Endodermal cell (in vitro differentiated cells): ENCODE measurements around the gene RADIL. TPM values are rescaled to one million over a fixed set of nuclear protein-coding genes. Genes with fewer than 3 reads are reported as not detected.

Source experiments
- DNase-seq: peaks from one replicate; pipeline ENCODE4 v3.0.0-alpha.2; 2017
- H3K27ac ChIP-seq: 2 replicates; pipeline ENCODE4 v1.5.1; 2013; ENCODE audit warnings: mild to moderate bottlenecking, low read depth, low read length, moderate library complexity
- H3K27me3 ChIP-seq: 2 replicates; pipeline ENCODE4 v1.6.1; 2013; ENCODE audit warnings: mild to moderate bottlenecking, low read length, moderate library complexity; ENCODE audit not compliant: insufficient read depth, control insufficient read depth, poor library complexity, severe bottlenecking
- H3K36me3 ChIP-seq: 2 replicates; pipeline ENCODE4 v1.7.0; 2013; ENCODE audit warnings: mild to moderate bottlenecking, low read length, moderate library complexity; ENCODE audit not compliant: control insufficient read depth, insufficient read depth
- H3K4me1 ChIP-seq: one replicate; pipeline ENCODE4 v1.7.0; 2013; ENCODE audit warnings: low read length; ENCODE audit not compliant: control insufficient read depth, insufficient read depth
- H3K4me3 ChIP-seq: 2 replicates; pipeline ENCODE4 v1.5.1; 2013; ENCODE audit warnings: mild to moderate bottlenecking, low read length, moderate library complexity
- H3K9ac ChIP-seq: 2 replicates; pipeline ENCODE4 v1.6.1; 2013; ENCODE audit warnings: mild to moderate bottlenecking, low read length, moderate library complexity; ENCODE audit not compliant: poor library complexity, severe bottlenecking; ENCODE audit errors: extremely low read depth
- H3K9me3 ChIP-seq: 2 replicates; pipeline ENCODE4 v1.6.1; 2013; ENCODE audit warnings: mild to moderate bottlenecking, low read length, moderate library complexity; ENCODE audit not compliant: control insufficient read depth
- H3K27ac Mint-ChIP-seq: 2 replicates; pipeline ENCODE4 v1.8.0; 2020; ENCODE audit warnings: mixed read lengths
- H3K27me3 Mint-ChIP-seq: 2 replicates; pipeline ENCODE4 v1.8.0; 2021; ENCODE audit warnings: mild to moderate bottlenecking, mixed read lengths; ENCODE audit not compliant: insufficient read depth
- H3K36me3 Mint-ChIP-seq: 2 replicates; pipeline ENCODE4 v1.8.0; 2020; ENCODE audit warnings: low read depth, mixed read lengths
- H3K4me1 Mint-ChIP-seq: 2 replicates; pipeline ENCODE4 v1.8.0; 2020; ENCODE audit warnings: mixed read lengths
- H3K4me3 Mint-ChIP-seq: 2 replicates; pipeline ENCODE4 v1.8.0; 2020; ENCODE audit warnings: mild to moderate bottlenecking, moderate library complexity, mixed read lengths
- H3K9me3 Mint-ChIP-seq: 2 replicates; pipeline ENCODE4 v1.8.0; 2020; ENCODE audit warnings: mild to moderate bottlenecking, mixed read lengths
- WGBS, 2 experiments: methylation state at CpG; one replicate each; pipeline versions ENCODE4 v1.1.5 to v1.1.7; 2013; ENCODE audit warnings: missing lambda C conversion rate in 2 of 2, mixed read lengths in 1 of 2; ENCODE audit not compliant: insufficient coverage in 1 of 2, insufficient read length in 1 of 2; 5-methylcytosine and 5-hydroxymethylcytosine counted together
- long read RNA-seq, 4 experiments: library from polyadenylated mRNA in 2 of 4; library from RNA in 1 of 4; library from capped mRNA in 1 of 4; stranded (forward) in 3 of 4; unstranded in 1 of 4; transcript quantifications; one replicate each; pipeline ENCODE4 v2.0.0, GENCODE V29; 2020 to 2021; ENCODE audit warnings: inconsistent platforms in 1 of 4
- polyA plus RNA-seq, 2 experiments: library from polyadenylated mRNA; stranded (reverse); fragments of 50-300 nt; gene quantifications; one replicate each; pipeline ENCODE4 v1.2.3, GENCODE V29; 2013
- total RNA-seq, 2 donors: library from RNA; stranded (reverse); fragmentation: NEBNext Ultra II Directional in 1 of 2; extraction: Animal tissue kit (Norgen Biotek cat#: 25700) in 1 of 2; gene quantifications; 2 replicates in 1 of 2; 3 replicates in 1 of 2; pipeline ENCODE4 v1.2.1, GENCODE V29; 2021
- TF ChIP-seq, protein P1 (sequence below): fragments of 200-600 bp; sonication (generic); conservative IDR thresholded peaks from 2 replicates; pipeline ENCODE4 v1.5.0; 2021; ENCODE audit warnings: antibody characterized with exemption, mild to moderate bottlenecking

Gene RADIL
- total RNA-seq = 10 to 100 TPM; 34.9 to 47.6 TPM
- polyA plus RNA-seq (2013, experiment 1 of 2) = 15.4 TPM
- 17.9 TPM for polyA plus RNA-seq (2013, experiment 2 of 2)
- long read RNA-seq, experiment 1, partial matches to known transcripts = 9 of 20 reads
- long read RNA-seq, experiment 1, other reads (novel, unspliced or antisense) = 5 of 20 reads
- long read RNA-seq, experiment 2, transcript RADIL-201 (15 exons, 3,689 nt) = major isoform, 36 of 77 reads
- long read RNA-seq, experiment 2, partial matches to known transcripts = 16 of 77 reads
- long read RNA-seq, experiment 2, other reads (novel, unspliced or antisense) = 24 of 77 reads
- long read RNA-seq, experiment 3, transcript RADIL-201 (15 exons, 3,689 nt) = major isoform, 11 of 54 reads
- long read RNA-seq, experiment 3, partial matches to known transcripts = 32 of 54 reads
- long read RNA-seq, experiment 3, other reads (novel, unspliced or antisense) = 11 of 54 reads
- long read RNA-seq, experiment 4 = 0 reads

DNA sequence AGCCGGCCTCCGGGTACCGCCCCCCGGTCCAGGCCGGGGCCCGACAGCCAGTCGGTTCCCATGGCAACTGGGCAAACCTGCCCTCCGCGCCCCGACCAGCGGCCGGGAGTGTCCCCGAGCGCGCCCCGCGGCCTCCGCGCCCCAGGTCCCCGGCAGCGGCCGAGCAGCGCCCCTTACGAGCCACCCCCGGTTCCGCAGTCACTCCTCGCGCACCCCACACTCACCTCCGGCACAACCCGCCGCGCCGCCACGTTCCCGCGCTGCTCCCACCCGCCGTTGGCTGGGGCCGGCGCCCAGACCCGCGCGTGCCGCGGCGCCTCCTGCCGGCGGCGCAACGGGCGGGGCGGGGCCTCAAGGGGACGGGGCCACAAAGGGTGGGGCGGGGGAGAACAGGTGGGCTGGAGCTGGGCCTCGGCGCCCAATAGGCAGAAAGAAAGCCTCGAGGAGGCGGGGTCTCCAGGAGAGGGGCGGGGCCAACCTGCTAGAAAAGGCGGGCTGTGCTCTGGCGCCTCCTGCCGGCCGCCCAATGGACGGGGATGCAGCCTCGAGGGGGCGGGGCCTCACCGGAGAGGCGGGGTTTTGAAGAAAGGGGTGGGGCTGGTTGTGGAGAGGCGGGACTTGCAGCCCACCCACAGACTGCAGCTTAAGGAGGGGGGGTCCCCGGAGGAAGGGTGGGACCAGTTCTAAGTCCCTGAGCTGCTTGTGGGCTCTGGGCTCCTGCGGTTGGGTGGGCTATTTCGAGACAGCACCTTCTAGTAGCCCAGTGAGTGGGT is at the start of gene RADIL:
RADIL (minus strand) TSS at position 345 of the 773 bp plus-strand sequence. CDS start 5,577 bp downstream, outside the sequence.
- H3K9me3 Mint-ChIP-seq = no peaks in the 10 kb centered on the region
- H3K4me1 Mint-ChIP-seq = peaks cover 21% of the 10 kb centered on the region
- 1 to 2% methylated on average over 15 to 71 of the region's 72 CpGs for WGBS, 2 experiments
- peak within 1 kb of the TSS; percentile 79 for H3K27ac ChIP-seq
- H3K36me3 Mint-ChIP-seq = peaks cover 8% of the 10 kb centered on the region
- peak within 1 kb of the TSS; percentile 72 for H3K4me3 Mint-ChIP-seq
- no peaks in the 10 kb centered on the region for H3K36me3 ChIP-seq
- peak within 1 kb of the TSS; percentile 88 for H3K4me3 ChIP-seq
- H3K27me3 Mint-ChIP-seq = no peaks in the 10 kb centered on the region
- H3K9me3 ChIP-seq = peaks cover 16% of the 10 kb centered on the region
- TF ChIP-seq, protein P1, sequence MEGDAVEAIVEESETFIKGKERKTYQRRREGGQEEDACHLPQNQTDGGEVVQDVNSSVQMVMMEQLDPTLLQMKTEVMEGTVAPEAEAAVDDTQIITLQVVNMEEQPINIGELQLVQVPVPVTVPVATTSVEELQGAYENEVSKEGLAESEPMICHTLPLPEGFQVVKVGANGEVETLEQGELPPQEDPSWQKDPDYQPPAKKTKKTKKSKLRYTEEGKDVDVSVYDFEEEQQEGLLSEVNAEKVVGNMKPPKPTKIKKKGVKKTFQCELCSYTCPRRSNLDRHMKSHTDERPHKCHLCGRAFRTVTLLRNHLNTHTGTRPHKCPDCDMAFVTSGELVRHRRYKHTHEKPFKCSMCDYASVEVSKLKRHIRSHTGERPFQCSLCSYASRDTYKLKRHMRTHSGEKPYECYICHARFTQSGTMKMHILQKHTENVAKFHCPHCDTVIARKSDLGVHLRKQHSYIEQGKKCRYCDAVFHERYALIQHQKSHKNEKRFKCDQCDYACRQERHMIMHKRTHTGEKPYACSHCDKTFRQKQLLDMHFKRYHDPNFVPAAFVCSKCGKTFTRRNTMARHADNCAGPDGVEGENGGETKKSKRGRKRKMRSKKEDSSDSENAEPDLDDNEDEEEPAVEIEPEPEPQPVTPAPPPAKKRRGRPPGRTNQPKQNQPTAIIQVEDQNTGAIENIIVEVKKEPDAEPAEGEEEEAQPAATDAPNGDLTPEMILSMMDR = peak; percentile 99
- no peaks in the 10 kb centered on the region for H3K27me3 ChIP-seq
- H3K27ac Mint-ChIP-seq = peak within 1 kb of the TSS; percentile 97
- DNase-seq = peak; percentile 99
- peak within 1 kb of the TSS; percentile 70 for H3K9ac ChIP-seq
- H3K4me1 ChIP-seq = no peaks in the 10 kb centered on the region

GRCh38 chr7:4931943-4932342 is 48.4 kb upstream of the RADIL start:
- 60 to 82% methylated on average over 1 to 12 of the region's 12 CpGs for WGBS, 2 experiments
- no peak overlapping the region for H3K4me3 Mint-ChIP-seq

GRCh38 chr7:4929005-4929404 is 45.5 kb upstream of the RADIL start:
- Histone ChIP-seq H3K27me3 (no peaks in the 10 kb centered on the region), H3K36me3 (no peaks in the 10 kb centered on the region), H3K27ac (no peak overlapping the region), H3K4me3 (no peak overlapping the region), H3K9ac (no peak overlapping the region), H3K4me1 (no peaks in the 10 kb centered on the region), H3K9me3 (no peaks in the 10 kb centered on the region)
- Mint-ChIP-seq H3K27ac (no peak overlapping the region), H3K36me3 (no peaks in the 10 kb centered on the region), H3K4me3 (no peak overlapping the region), H3K27me3 (no peaks in the 10 kb centered on the region), H3K4me1 (no peaks in the 10 kb centered on the region), H3K9me3 (no peaks in the 10 kb centered on the region)
- TF ChIP-seq, protein P1 = no peak
- DNase-seq = no peak
- 87 to 88% methylated on average over 3 to 8 of the region's 8 CpGs for WGBS, 2 experiments

More at GRCh38 chr7:4931943-4932342, 48.4 kb upstream of the RADIL start:
- Mint-ChIP-seq H3K27me3 (no peaks in the 10 kb centered on the region), H3K36me3 (no peaks in the 10 kb centered on the region), H3K9me3 (no peaks in the 10 kb centered on the region), H3K4me1 (no peaks in the 10 kb centered on the region), H3K27ac (no peak overlapping the region)
- H3K4me3 ChIP-seq = no peak overlapping the region
- no peak overlapping the region for H3K27ac ChIP-seq
- TF ChIP-seq, protein P1 = peak; percentile 37
- no peak overlapping the region for H3K9ac ChIP-seq
- no peaks in the 10 kb centered on the region for H3K27me3 ChIP-seq
- H3K4me1 ChIP-seq = no peaks in the 10 kb centered on the region
- no peaks in the 10 kb centered on the region for H3K9me3 ChIP-seq
- DNase-seq = peak; percentile 87
- no peaks in the 10 kb centered on the region for H3K36me3 ChIP-seq
